NCI-H2196 treated with DMSO at 0.1 percent for 48 hours (cell line): Measurements from ENCODE around the gene KCTD20.

ENCODE experiments used
- DNase-seq: peaks from one replicate; lab custom pipeline; 2025; ENCODE audit not compliant: unreplicated experiment; lab: John Stamatoyannopoulos, UW

Gene KCTD20

DNA sequence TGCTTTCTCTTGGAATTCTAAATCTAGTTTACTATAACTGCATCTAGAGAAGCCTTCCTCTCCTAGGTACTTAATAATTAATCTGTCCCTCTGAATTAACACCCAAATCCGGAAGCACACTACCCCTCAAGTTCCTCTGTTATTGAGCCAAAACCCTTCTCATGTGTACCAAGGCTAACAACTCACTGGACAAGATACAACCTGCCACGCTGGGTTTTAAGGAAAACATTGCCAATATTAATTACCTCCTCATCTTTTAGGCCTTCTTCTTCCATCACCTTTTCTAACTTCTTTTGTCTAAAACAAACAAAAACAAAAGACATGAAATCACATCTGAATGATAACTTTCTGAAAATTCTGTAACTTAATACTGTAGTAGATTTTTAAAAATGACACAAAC lies 82.5 kb downstream of the KCTD20 start:
- DNase-seq = no peak

GRCh38 chr6:36526066-36526465 lies 83.3 kb downstream of the KCTD20 start:
- DNase-seq = no peak

DNA sequence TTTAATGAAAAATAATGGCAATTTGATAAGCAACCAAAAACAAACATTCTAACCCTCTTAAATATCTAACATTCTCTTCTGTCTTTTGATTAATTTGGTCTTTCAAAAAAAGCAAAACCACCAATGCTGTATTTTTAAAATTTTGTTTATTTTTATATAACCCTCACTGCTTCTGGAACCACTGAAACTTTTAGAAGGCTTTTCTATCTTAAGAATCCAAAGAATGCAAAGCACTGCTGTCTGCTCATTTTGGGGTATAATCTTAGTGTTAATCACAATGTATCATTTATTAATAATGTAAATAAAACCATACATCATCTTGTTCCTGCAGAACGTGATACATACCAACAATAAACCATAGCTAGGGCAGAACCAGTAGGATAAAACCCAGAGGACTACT lies 90.5 kb downstream of the KCTD20 start:
- DNase-seq = no peak

DNA sequence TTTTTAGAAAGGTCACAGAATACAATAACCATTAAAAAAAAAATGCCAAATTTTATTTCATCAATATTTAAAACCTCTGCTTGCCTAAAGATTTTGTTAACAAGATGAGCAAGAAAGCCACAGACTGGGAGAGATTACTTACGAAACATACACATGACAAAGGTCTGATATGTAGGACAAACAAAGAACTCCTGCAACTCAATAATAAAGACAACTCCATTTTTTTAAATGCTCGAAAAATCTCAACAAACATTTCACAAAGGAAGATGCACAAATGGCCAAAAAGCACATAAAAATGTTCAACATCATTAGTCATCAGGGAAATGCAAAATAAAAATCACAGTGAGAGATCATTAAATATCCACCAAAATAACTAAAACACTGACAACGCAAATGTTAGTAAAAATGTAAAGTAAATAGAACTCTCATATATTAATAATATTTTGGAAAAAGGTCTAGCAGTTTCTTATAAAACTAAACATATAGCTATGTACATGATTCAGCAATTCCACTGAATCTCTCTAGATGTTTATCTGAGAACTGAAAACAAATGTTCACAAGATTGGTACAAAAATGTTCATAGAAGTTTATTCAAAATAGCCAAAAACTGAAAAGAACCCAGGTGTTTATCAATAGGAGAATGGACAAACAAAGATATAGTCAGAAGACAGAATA lies 94.2 kb downstream of the KCTD20 start:
- no peak for DNase-seq

GRCh38 chr6:36539814-36540568 lies 97.2 kb downstream of the KCTD20 start:
- no peak for DNase-seq
